ENCODE data around the gene SYNDIG1. TPM values are rescaled to one million over a fixed set of nuclear protein-coding genes. Genes with fewer than 3 reads are reported as not detected.

The SYNDIG1 gene
- total RNA-seq, 1 experiment from 2014 or later = not detected

DNA sequence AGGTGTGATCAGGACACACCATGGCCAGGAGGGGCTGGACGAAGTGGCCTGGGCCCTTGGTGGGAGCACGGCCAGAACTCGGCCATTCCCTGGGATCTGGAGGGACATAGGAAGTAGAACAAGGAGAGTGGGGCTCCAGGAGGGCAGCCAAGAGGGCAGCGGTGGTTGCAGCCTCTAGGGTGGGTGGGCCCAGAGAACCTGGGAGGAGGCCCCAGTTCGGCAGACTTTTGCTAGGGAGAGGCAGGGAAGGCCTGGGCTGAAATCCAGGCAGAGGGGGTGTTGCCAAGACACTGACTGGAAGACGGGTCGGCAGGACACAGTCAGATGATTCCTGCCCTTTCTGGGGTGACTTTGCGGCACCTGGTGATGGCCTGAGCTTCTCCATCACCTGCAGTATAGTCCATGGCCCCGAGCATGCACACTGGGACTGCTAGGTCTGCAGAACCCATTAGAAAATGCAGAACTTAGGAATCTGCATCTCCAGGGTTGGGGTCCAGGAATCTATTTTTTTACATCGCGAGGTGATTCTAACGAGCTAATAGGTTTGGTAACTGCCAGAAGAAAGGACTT is 224.8 kb downstream of the SYNDIG1 start:
- Histone ChIP-seq H3K9me3 (peaks cover 2% of the 10 kb centered on the region; the same call in 1 of the 2 replicates), H3K27me3 (replicated peaks; ENCODE audit: control insufficient read depth, insufficient read depth, low read length) (0 out of 2 replicates have a peak, but pooled peaks cover 2% of the 10 kb centered on the region), H3K36me3 (ENCODE audit: control insufficient read depth, insufficient read depth, low read length) (no peaks in the 10 kb centered on the region), H3K4me1 (no peaks in the 10 kb centered on the region), H3K4me3 (ENCODE audit: low read depth, low read length) (no peak overlapping the region)
- intact Hi-C loops (cut with micrococcal nuclease; ENCODE audit: unreplicated experiment) = no loop called here
- Mint-ChIP-seq H3K27me3 (ENCODE audit: insufficient read depth, unreplicated experiment) (peaks cover 17% of the 10 kb centered on the region), H3K4me3 (ENCODE audit: unreplicated experiment) (no peak overlapping the region), H3K9me3 (ENCODE audit: unreplicated experiment) (no peaks in the 10 kb centered on the region), H3K36me3 (ENCODE audit: insufficient read depth, unreplicated experiment) (no peaks in the 10 kb centered on the region), H3K27ac (ENCODE audit: unreplicated experiment) (no peak overlapping the region), H3K4me1 (ENCODE audit: low read depth, unreplicated experiment) (no peaks in the 10 kb centered on the region)
- no TSS peak for BruUV-seq (replicated peaks)
- POLR2A ChIA-PET = no interaction called here
- TF ChIP-seq, protein P1, sequence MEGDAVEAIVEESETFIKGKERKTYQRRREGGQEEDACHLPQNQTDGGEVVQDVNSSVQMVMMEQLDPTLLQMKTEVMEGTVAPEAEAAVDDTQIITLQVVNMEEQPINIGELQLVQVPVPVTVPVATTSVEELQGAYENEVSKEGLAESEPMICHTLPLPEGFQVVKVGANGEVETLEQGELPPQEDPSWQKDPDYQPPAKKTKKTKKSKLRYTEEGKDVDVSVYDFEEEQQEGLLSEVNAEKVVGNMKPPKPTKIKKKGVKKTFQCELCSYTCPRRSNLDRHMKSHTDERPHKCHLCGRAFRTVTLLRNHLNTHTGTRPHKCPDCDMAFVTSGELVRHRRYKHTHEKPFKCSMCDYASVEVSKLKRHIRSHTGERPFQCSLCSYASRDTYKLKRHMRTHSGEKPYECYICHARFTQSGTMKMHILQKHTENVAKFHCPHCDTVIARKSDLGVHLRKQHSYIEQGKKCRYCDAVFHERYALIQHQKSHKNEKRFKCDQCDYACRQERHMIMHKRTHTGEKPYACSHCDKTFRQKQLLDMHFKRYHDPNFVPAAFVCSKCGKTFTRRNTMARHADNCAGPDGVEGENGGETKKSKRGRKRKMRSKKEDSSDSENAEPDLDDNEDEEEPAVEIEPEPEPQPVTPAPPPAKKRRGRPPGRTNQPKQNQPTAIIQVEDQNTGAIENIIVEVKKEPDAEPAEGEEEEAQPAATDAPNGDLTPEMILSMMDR (IDR thresholded peaks at IDR 0.05; ENCODE audit: insufficient read depth in 1 of 2, low read depth in 1 of 2, low read length in 1 of 2, severe bottlenecking in 1 of 2, unreplicated experiment in 1 of 2) = no peak
- CTCF ChIA-PET = no interaction called here
- DNase-seq = no peak

DNA sequence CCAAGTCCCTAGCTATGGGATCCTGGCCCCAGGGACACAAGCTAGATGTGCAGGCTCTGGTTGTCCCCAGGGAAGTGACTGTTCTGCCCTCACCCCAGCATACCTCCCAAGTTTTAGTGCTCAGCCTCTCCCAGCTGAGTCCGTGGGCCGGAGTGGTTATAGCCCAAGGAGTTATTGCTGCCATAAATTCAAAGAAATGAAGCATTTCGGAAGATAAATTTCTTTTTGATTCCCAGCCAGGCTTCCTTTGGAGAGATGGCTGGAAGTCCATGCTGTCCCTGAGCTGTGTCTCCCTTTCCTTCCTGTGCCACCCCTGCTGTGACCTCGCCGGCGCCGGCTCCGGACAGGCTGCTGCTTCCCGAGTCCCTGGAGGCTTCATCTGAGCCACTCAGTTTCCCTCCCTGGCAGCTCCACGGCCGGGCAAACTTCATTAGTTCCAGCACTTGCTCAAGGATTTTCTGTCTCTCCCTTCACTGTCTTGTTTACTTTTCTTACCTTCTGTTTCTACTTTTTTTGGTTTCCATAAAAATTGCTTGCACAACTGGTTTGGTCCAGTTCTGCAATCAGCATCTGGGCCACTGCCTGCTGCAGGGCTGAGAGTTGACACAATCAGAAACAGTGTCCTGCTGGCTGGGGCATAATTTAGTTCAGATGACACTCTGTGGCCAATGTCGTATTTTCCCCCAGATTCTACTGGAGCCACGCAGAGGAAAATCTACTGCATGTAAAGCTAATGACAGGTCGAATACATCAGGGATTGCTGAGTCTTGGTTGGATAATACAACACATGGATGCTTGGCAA is 225.5 kb downstream of the SYNDIG1 start:
- TF ChIP-seq, protein P1 (IDR thresholded peaks at IDR 0.05; ENCODE audit: insufficient read depth in 1 of 2, low read depth in 1 of 2, low read length in 1 of 2, severe bottlenecking in 1 of 2, unreplicated experiment in 1 of 2) = no peak
- H3K9me3 ChIP-seq = no peaks in the 10 kb centered on the region; the same call in 1 of the 2 replicates
- ChIA-PET CTCF (no interaction called here), POLR2A (no interaction called here)
- Mint-ChIP-seq H3K4me3 (ENCODE audit: unreplicated experiment) (no peak overlapping the region), H3K27me3 (ENCODE audit: insufficient read depth, unreplicated experiment) (peaks cover 13% of the 10 kb centered on the region), H3K4me1 (ENCODE audit: low read depth, unreplicated experiment) (no peaks in the 10 kb centered on the region), H3K27ac (ENCODE audit: unreplicated experiment) (no peak overlapping the region), H3K36me3 (ENCODE audit: insufficient read depth, unreplicated experiment) (no peaks in the 10 kb centered on the region), H3K9me3 (ENCODE audit: unreplicated experiment) (no peaks in the 10 kb centered on the region)
- DNase-seq = no peak
- 0 out of 2 replicates have a peak, but pooled peaks cover 2% of the 10 kb centered on the region for H3K27me3 ChIP-seq (replicated peaks; ENCODE audit: control insufficient read depth, insufficient read depth, low read length)
- no peak overlapping the region for H3K4me3 ChIP-seq (ENCODE audit: low read depth, low read length)
- H3K36me3 ChIP-seq (ENCODE audit: control insufficient read depth, insufficient read depth, low read length) = no peaks in the 10 kb centered on the region
- BruUV-seq (replicated peaks) = no TSS peak
- H3K4me1 ChIP-seq = no peaks in the 10 kb centered on the region
- intact Hi-C loops (cut with micrococcal nuclease; ENCODE audit: unreplicated experiment) = no loop called here

DNA sequence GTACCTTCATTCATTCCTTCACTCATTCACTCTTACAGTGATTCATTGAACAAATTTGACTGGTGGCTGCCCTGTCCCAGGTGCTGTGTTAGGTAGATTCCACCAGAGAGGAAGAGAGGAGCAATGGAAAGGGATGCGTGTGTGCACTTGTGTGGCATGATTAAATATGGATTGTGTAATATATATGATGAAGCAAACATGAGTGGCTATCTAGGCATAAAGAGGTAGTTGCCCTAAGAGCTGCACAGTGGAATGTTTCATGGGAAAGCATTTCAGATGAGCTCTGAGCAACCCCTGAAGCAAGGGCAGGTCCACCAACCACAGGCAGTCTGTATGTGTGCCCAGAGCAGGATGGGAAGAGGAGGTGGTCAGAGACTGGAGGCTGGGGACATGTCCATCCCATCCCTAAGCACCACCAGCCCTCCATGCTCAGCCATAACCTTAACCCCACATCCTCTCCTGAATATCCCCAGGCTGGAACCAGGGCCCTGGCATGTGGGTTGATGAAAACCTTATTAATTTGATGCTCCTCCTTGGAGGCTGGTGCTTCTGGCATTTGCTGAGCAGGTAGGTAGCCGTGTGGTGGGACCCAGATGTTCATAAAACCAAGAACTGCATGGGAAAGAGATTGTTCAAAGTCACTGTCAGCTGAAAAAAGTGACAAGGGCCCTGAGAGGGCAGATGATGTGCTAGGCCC is 226.2 kb downstream of the SYNDIG1 start:
- Histone ChIP-seq H3K36me3 (ENCODE audit: control insufficient read depth, insufficient read depth, low read length) (no peaks in the 10 kb centered on the region), H3K4me1 (no peaks in the 10 kb centered on the region), H3K4me3 (ENCODE audit: low read depth, low read length) (no peak overlapping the region), H3K9me3 (no peaks in the 10 kb centered on the region), H3K27me3 (replicated peaks; ENCODE audit: control insufficient read depth, insufficient read depth, low read length) (no peaks in the 10 kb centered on the region)
- TF ChIP-seq, protein P1 (IDR thresholded peaks at IDR 0.05; ENCODE audit: insufficient read depth in 1 of 2, low read depth in 1 of 2, low read length in 1 of 2, severe bottlenecking in 1 of 2, unreplicated experiment in 1 of 2) = no peak
- Mint-ChIP-seq H3K36me3 (ENCODE audit: insufficient read depth, unreplicated experiment) (no peaks in the 10 kb centered on the region), H3K4me3 (ENCODE audit: unreplicated experiment) (no peak overlapping the region), H3K27me3 (ENCODE audit: insufficient read depth, unreplicated experiment) (peaks cover 20% of the 10 kb centered on the region), H3K4me1 (ENCODE audit: low read depth, unreplicated experiment) (no peaks in the 10 kb centered on the region), H3K27ac (ENCODE audit: unreplicated experiment) (no peak overlapping the region), H3K9me3 (ENCODE audit: unreplicated experiment) (no peaks in the 10 kb centered on the region)
- ChIA-PET POLR2A (no interaction called here), CTCF (no interaction called here)
- intact Hi-C loops (cut with micrococcal nuclease; ENCODE audit: unreplicated experiment) = no loop called here
- no peak for DNase-seq
- BruUV-seq (replicated peaks) = no TSS peak
